ENCODE measurements around the gene MCM7. TPM values are rescaled to one million over a fixed set of nuclear protein-coding genes. Genes with fewer than 3 reads are reported as not detected.

The MCM7 gene
- polyA plus RNA-seq, 3 donors, result 6.9 to 61.1 (median 8.8) TPM

GRCh38 chr7:100137851-100138760, 36.9 kb upstream of the MCM7 start:
- no peaks in the 10 kb centered on the region for H3K36me3 Mint-ChIP-seq
- H3K27ac Mint-ChIP-seq, result peak overlapping the region in 1 of 7 donors; percentile 32
- no peaks in the 10 kb centered on the region for H3K9me3 Mint-ChIP-seq
- Histone ChIP-seq H3K4me1 (ENCODE audit: control insufficient read depth in 1 of 2, insufficient read depth in 2 of 2, low read length in 2 of 2) (peaks cover 18 to 23% of the 10 kb centered on the region in 2 donors), H3K9ac (ENCODE audit: insufficient read depth, low read length, poor library complexity, severe bottlenecking) (no peak overlapping the region), H3K4me2 (replicated peaks; ENCODE audit: extremely low read depth, low read length, poor library complexity, severe bottlenecking) (no peak overlapping the region), H3K36me3 (replicated peaks in 1 of 2; ENCODE audit: control insufficient read depth in 1 of 2, insufficient read depth in 2 of 2, low read length in 2 of 2) (no peaks in the 10 kb centered on the region), H3K27ac (ENCODE audit: low read depth in 1 of 2, low read length in 2 of 2) (no peak overlapping the region), H3K79me2 (ENCODE audit: insufficient read depth, low read length) (no peaks in the 10 kb centered on the region), H3K27me3 (ENCODE audit: control insufficient read depth in 2 of 2, insufficient read depth in 2 of 2, low read length in 2 of 2) (no peaks in the 10 kb centered on the region), H4K20me1 (ENCODE audit: insufficient read depth, low read length) (no peaks in the 10 kb centered on the region), H3K4me3 (replicated peaks in 1 of 3; ENCODE audit: low read depth in 2 of 3, low read length in 3 of 3) (no peak overlapping the region), H2AFZ (ENCODE audit: insufficient read depth, low read depth, low read length, poor library complexity, severe bottlenecking) (peak overlapping the region; percentile 31), H3K9me3 (replicated peaks in 1 of 2; ENCODE audit: control insufficient read depth in 1 of 2, insufficient read depth in 1 of 2, low read length in 2 of 2) (no peaks in the 10 kb centered on the region)
- 84% methylated on average over 7 of the region's 13 CpGs for WGBS (ENCODE audit: insufficient coverage)
- no peak for TF ChIP-seq CTCF (IDR thresholded peaks at IDR 0.05)
- no peak overlapping the region for H3K4me3 Mint-ChIP-seq
- intact Hi-C loops (cut with micrococcal nuclease), result loop anchor here in 1 of 2 donors (5.0 kb wide), 1 partner anchor 274 kb away; no protein-coding TSS in a partner anchor
- H3K27me3 Mint-ChIP-seq (ENCODE audit: low read depth in 3 of 3), result peaks cover 4 to 12% (median 5%) of the 10 kb centered on the region in 3 donors
- H3K4me1 Mint-ChIP-seq, result peaks cover 21% of the 10 kb centered on the region
- DNase-seq, result no peak

DNA sequence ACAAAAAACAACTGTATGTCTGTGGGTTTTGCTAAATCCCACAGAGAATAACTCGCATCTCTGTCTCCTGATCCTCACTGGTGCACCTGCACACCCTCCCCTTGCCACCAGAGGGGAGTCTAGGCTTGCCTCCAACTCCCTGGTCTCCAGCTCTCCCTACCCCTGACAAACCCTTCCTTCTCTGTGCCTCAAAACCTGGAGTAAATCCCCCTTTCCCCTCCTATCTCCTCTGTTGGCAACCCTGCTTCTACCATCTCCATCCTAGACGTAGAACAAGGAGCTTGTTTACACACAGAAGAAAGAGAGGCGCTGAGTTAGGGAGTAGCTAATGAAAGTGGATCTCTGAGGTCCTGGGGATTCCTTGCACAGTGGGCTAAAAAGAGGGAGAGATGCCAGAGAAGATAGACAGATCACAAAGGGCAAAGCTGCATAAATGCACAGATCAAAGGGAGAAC, 31.5 kb upstream of the MCM7 start:
- 57% methylated on average over 2 of the region's 3 CpGs for WGBS (ENCODE audit: insufficient coverage)
- peaks cover 16% of the 10 kb centered on the region for H3K4me1 Mint-ChIP-seq

More for the DNA sequence above, 31.5 kb upstream of the MCM7 start:
- peaks cover 19% of the 10 kb centered on the region in 3 donors for H3K27me3 Mint-ChIP-seq (ENCODE audit: low read depth in 3 of 3)
- Histone ChIP-seq H4K20me1 (ENCODE audit: insufficient read depth, low read length) (no peaks in the 10 kb centered on the region), H3K9ac (ENCODE audit: insufficient read depth, low read length, poor library complexity, severe bottlenecking) (no peak overlapping the region), H2AFZ (ENCODE audit: insufficient read depth, low read depth, low read length, poor library complexity, severe bottlenecking) (no peak overlapping the region), H3K27me3 (ENCODE audit: control insufficient read depth in 2 of 2, insufficient read depth in 2 of 2, low read length in 2 of 2) (peaks cover 0 to 14% of the 10 kb centered on the region in 2 donors), H3K27ac (ENCODE audit: low read depth in 1 of 2, low read length in 2 of 2) (no peak overlapping the region), H3K9me3 (replicated peaks in 1 of 2; ENCODE audit: control insufficient read depth in 1 of 2, insufficient read depth in 1 of 2, low read length in 2 of 2) (no peaks in the 10 kb centered on the region), H3K4me1 (ENCODE audit: control insufficient read depth in 1 of 2, insufficient read depth in 2 of 2, low read length in 2 of 2) (peaks cover 9 to 14% of the 10 kb centered on the region in 2 donors), H3K79me2 (ENCODE audit: insufficient read depth, low read length) (no peaks in the 10 kb centered on the region), H3K36me3 (replicated peaks in 1 of 2; ENCODE audit: control insufficient read depth in 1 of 2, insufficient read depth in 2 of 2, low read length in 2 of 2) (no peaks in the 10 kb centered on the region), H3K4me3 (replicated peaks in 1 of 3; ENCODE audit: low read depth in 2 of 3, low read length in 3 of 3) (no peak overlapping the region), H3K4me2 (replicated peaks; ENCODE audit: extremely low read depth, low read length, poor library complexity, severe bottlenecking) (no peak overlapping the region)
- intact Hi-C loops (cut with micrococcal nuclease), result loop anchor here (2.0 to 5.0 kb wide), 2 partner anchors 84 to 85 kb away; partner anchors contain the start of gene PVRIG (in 1 of the 2)
- H3K9me3 Mint-ChIP-seq, result peaks cover 0 to 3% (median 0%) of the 10 kb centered on the region in 7 donors
- H3K27ac Mint-ChIP-seq, result no peak overlapping the region
- H3K4me3 Mint-ChIP-seq, result no peak overlapping the region
- DNase-seq, result peak; percentile 58 to 66 (median 65)
- peak; percentile 95 for TF ChIP-seq CTCF (IDR thresholded peaks at IDR 0.05)
- no peaks in the 10 kb centered on the region for H3K36me3 Mint-ChIP-seq
